ENCODE results near the gene DCAF11. TPM values are rescaled to one million over a fixed set of nuclear protein-coding genes. Genes with fewer than 3 reads are reported as not detected.
A peak's percentile ranks its signal among the peaks of the same experiment; 100 is the strongest.

The DCAF11 gene
- total and polyA plus RNA-seq, 2 of the 13 experiments (the other 11 are each of a cell fraction or from before 2014, with no cell fraction given) = 150 to 257 TPM

DNA sequence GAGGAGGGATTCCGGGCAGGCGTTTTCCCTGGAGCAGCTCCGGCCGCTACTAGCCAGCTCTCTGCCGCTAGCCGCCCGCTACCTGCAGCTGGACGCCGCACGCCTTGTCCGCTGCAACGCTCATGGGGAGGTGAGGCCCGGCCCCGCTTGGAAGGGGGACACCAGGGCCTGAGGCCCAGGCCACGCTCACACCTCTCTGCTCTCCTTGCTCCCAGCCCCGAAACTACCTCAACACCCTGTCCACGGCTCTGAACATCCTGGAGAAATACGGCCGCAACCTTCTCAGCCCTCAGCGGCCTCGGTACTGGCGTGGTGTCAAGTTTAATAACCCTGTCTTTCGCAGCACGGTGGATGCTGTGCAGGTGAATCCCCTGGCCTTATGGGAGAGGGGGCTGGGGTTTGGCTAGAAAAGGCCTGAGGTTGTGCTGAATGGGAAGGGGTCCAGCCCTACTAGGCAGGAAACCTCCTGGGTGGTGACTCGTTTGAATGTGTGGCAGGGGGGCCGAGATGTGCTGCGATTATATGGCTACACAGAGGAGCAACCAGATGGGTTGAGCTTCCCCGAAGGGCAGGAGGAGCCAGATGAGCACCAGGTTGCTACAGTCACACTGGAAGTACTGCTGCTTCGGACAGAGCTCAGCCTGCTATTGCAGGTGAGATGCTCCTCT is 33.3 kb downstream of the DCAF11 start (continued):
- TF ChIP-seq, protein P1, sequence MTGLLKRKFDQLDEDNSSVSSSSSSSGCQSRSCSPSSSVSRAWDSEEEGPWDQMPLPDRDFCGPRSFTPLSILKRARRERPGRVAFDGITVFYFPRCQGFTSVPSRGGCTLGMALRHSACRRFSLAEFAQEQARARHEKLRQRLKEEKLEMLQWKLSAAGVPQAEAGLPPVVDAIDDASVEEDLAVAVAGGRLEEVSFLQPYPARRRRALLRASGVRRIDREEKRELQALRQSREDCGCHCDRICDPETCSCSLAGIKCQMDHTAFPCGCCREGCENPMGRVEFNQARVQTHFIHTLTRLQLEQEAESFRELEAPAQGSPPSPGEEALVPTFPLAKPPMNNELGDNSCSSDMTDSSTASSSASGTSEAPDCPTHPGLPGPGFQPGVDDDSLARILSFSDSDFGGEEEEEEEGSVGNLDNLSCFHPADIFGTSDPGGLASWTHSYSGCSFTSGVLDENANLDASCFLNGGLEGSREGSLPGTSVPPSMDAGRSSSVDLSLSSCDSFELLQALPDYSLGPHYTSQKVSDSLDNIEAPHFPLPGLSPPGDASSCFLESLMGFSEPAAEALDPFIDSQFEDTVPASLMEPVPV (CRISPR knock-in tag; IDR thresholded peaks at IDR 0.05) = peak; percentile 78; the same call in 1 of the 2 replicates
- TF ChIP-seq ZMAT3 (CRISPR knock-in tag; conservative IDR thresholded peaks at IDR 0.05) = peak; percentile 62; the same call in 1 of the 2 replicates
- TF ChIP-seq ISX (CRISPR knock-in tag; conservative IDR thresholded peaks at IDR 0.05) = no peak
- TF ChIP-seq IRX3 (CRISPR knock-in tag; IDR thresholded peaks at IDR 0.05; ENCODE audit: borderline replicate concordance, low read depth) = peak; percentile 94; the same call in 1 of the 2 replicates
- TF ChIP-seq ZBTB3 (CRISPR knock-in tag; IDR thresholded peaks at IDR 0.05; ENCODE audit: borderline replicate concordance, low read depth) = 0 out of 2 replicates have a peak, but pooled peaks have one; percentile 12
- peak; percentile 57; the same call in 1 of the 2 replicates for TF ChIP-seq NFATC3 (CRISPR knock-in tag; IDR thresholded peaks at IDR 0.05)
- TF ChIP-seq SAP130 (CRISPR knock-in tag; IDR thresholded peaks at IDR 0.05; ENCODE audit: low read depth) = no peak
- TF ChIP-seq, protein P2, sequence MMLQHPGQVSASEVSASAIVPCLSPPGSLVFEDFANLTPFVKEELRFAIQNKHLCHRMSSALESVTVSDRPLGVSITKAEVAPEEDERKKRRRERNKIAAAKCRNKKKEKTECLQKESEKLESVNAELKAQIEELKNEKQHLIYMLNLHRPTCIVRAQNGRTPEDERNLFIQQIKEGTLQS (CRISPR knock-in tag; IDR thresholded peaks at IDR 0.05) = peak; percentile 10; the same call in 1 of the 2 replicates
- no peak for TF ChIP-seq DZIP1 (CRISPR knock-in tag; IDR thresholded peaks at IDR 0.05)
- 0 out of 2 replicates have a peak, but pooled peaks have one; percentile 30 for TF ChIP-seq ZNF550 (CRISPR knock-in tag; IDR thresholded peaks at IDR 0.05; ENCODE audit: borderline replicate concordance)
- TF ChIP-seq ZNF337 (CRISPR knock-in tag; IDR thresholded peaks at IDR 0.05; ENCODE audit: borderline replicate concordance, low read depth) = no peak
- no peak for TF ChIP-seq SMARCE1 (IDR thresholded peaks at IDR 0.05; ENCODE audit: borderline replicate concordance)
- no peak for TF ChIP-seq ZNF549 (CRISPR knock-in tag; IDR thresholded peaks at IDR 0.05)
- TF ChIP-seq HNRNPUL1 (IDR thresholded peaks at IDR 0.05; ENCODE audit: low read depth, low read length) = no peak
- TF ChIP-seq GPN1 (CRISPR knock-in tag; IDR thresholded peaks at IDR 0.05; ENCODE audit: borderline replicate concordance) = peak; percentile 89
- peak; percentile 94 for TF ChIP-seq DBP (CRISPR knock-in tag; IDR thresholded peaks at IDR 0.05; ENCODE audit: not compliant biosample characterization)
- TF ChIP-seq ZNF713 (CRISPR knock-in tag; IDR thresholded peaks at IDR 0.05) = peak; percentile 61; the same call in 1 of the 2 replicates
- 0 out of 2 replicates have a peak, but pooled peaks have one; percentile 12 for TF ChIP-seq MYC (CRISPR knock-in tag; IDR thresholded peaks at IDR 0.05; ENCODE audit: borderline replicate concordance)
- TF ChIP-seq CERS6 (CRISPR knock-in tag; IDR thresholded peaks at IDR 0.05) = 0 out of 2 replicates have a peak, but pooled peaks have one; percentile 67
- TF ChIP-seq ZNF207 (IDR thresholded peaks at IDR 0.05; ENCODE audit: borderline replicate concordance) = no peak
- TF ChIP-seq, protein P3, sequence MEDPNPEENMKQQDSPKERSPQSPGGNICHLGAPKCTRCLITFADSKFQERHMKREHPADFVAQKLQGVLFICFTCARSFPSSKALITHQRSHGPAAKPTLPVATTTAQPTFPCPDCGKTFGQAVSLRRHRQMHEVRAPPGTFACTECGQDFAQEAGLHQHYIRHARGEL (CRISPR knock-in tag; IDR thresholded peaks at IDR 0.05) = peak; percentile 82; the same call in 1 of the 2 replicates
